Endothelial cell of umbilical vein (primary cell): ENCODE results near the gene POLR3B. TPM values are rescaled to one million over a fixed set of nuclear protein-coding genes. Genes with fewer than 3 reads are reported as not detected.

Experiments
- BruUV-seq: library from RNA; stranded (reverse); fragments of 400-500 nt; replicated peaks from 2 replicates; lab custom pipeline; 2021; lab: Mats Ljungman, UMichigan
- CTCF ChIA-PET: fragments of 300-600, 350-600 bp; sonication (Branson Sonifier 250); formaldehyde crosslinking; loops from one replicate; lab custom pipeline; 2021; ENCODE audit warnings: antibody characterized with exemption, inconsistent platforms; lab: Charles Lee
- POLR2A ChIA-PET: fragments of 300-600, 350-600 bp; sonication (Branson Sonifier 250); formaldehyde crosslinking; loops from one replicate; lab custom pipeline; 2021; ENCODE audit warnings: antibody characterized with exemption, inconsistent platforms; lab: Charles Lee
- DNase-seq: peaks from one replicate; pipeline ENCODE4 v3.0.0-alpha.2; 2011; ENCODE audit warnings: low read depth, low spot score
- FAIRE-seq: peaks from 2 replicates; lab custom pipeline; 2011; peaks lifted over from hg19 to GRCh38; lab: Jason Lieb, UNC
- H2AFZ ChIP-seq: 2 replicates; pipeline ENCODE4 v1.6.0; 2012; ENCODE audit warnings: low read depth, low read length, control low read depth, inconsistent platforms
- H3K27ac ChIP-seq: 2 replicates; pipeline ENCODE4 v1.5.1; 2011; ENCODE audit warnings: low read depth, mild to moderate bottlenecking, control low read depth, low read length, moderate library complexity; ENCODE audit not compliant: insufficient read depth
- H3K27me3 ChIP-seq, 2 experiments: 2 replicates each; pipeline versions ENCODE4 v1.6.0 to v1.6.1; 2011; ENCODE audit warnings: low read length in 2 of 2, mixed read lengths in 1 of 2; ENCODE audit not compliant: control insufficient read depth in 2 of 2, insufficient read depth in 2 of 2
- H3K36me3 ChIP-seq, 2 experiments: 2 replicates in 1 of 2; 3 replicates in 1 of 2; pipeline ENCODE4 v1.5.1; 2011; ENCODE audit warnings: low read length in 2 of 2, mild to moderate bottlenecking in 1 of 2, moderate library complexity in 1 of 2; ENCODE audit not compliant: control insufficient read depth in 2 of 2, insufficient read depth in 2 of 2; ENCODE audit errors: extremely low read depth in 1 of 2
- H3K4me1 ChIP-seq: 3 replicates; pipeline ENCODE4 v1.5.1; 2011; ENCODE audit warnings: mild to moderate bottlenecking, low read length; ENCODE audit not compliant: control insufficient read depth, insufficient read depth; ENCODE audit errors: extremely low read depth
- H3K4me2 ChIP-seq: 2 replicates; pipeline ENCODE4 v1.6.1; 2011; ENCODE audit warnings: low read length, control low read depth, mixed read lengths; ENCODE audit not compliant: insufficient read depth
- H3K4me3 ChIP-seq, 3 experiments: fragments of 200-600 bp in 1 of 3; sonication (generic), shearing (Covaris generic) in 1 of 3; replicated peaks in 1 of 3; 2 replicates each; pipeline ENCODE4 v1.5.1; 2011 to 2016; ENCODE audit warnings: control low read depth in 3 of 3, low read length in 3 of 3, mild to moderate bottlenecking in 2 of 3, inconsistent platforms in 1 of 3, low read depth in 1 of 3, moderate library complexity in 1 of 3; ENCODE audit not compliant: insufficient read depth in 1 of 3
- H3K79me2 ChIP-seq: 2 replicates; pipeline ENCODE4 v1.6.0; 2012; ENCODE audit warnings: low read length, inconsistent platforms; ENCODE audit not compliant: control insufficient read depth, insufficient read depth
- H3K9ac ChIP-seq: replicated peaks from 2 replicates; pipeline ENCODE3; 2011; ENCODE audit warnings: low read length, control low read depth; ENCODE audit not compliant: insufficient read depth; ENCODE audit errors: extremely low read depth
- H3K9me1 ChIP-seq: replicated peaks from 3 replicates; pipeline ENCODE4 v1.6.0; 2011; ENCODE audit warnings: mild to moderate bottlenecking, low read length; ENCODE audit not compliant: control insufficient read depth, insufficient read depth; ENCODE audit errors: extremely low read depth
- H3K9me3 ChIP-seq: replicated peaks from 2 replicates; pipeline ENCODE4 v1.5.1; 2012; ENCODE audit warnings: low read length, inconsistent platforms; ENCODE audit not compliant: control insufficient read depth, insufficient read depth
- H4K20me1 ChIP-seq: replicated peaks from 2 replicates; pipeline ENCODE3; 2011; ENCODE audit warnings: mild to moderate bottlenecking, low read length; ENCODE audit not compliant: control insufficient read depth, insufficient read depth; ENCODE audit errors: extremely low read depth
- CTCF ChIP-seq, 2 donors: IDR thresholded peaks; 1 replicate in 1 of 2; 2 replicates in 1 of 2; pipeline ENCODE4 v1.5.1; 2011; ENCODE audit warnings: low read length in 2 of 2, mild to moderate bottlenecking in 2 of 2, moderate library complexity in 2 of 2, control low read depth in 1 of 2, inconsistent platforms in 1 of 2, low read depth in 1 of 2; ENCODE audit not compliant: insufficient read depth in 1 of 2; ENCODE audit errors: extremely low read depth in 1 of 2
- EZH2 ChIP-seq: IDR thresholded peaks from 2 replicates; pipeline ENCODE4 v1.6.1; 2012; ENCODE audit warnings: borderline replicate concordance, low read depth, mild to moderate bottlenecking, moderate library complexity, low read length, inconsistent platforms; ENCODE audit not compliant: severe bottlenecking
- FOS ChIP-seq: IDR thresholded peaks from 2 replicates; pipeline ENCODE4 v1.6.1; 2011; ENCODE audit warnings: mild to moderate bottlenecking, low read length, moderate library complexity, borderline replicate concordance; ENCODE audit not compliant: insufficient read depth
- GATA2 ChIP-seq: IDR thresholded peaks from 2 replicates; pipeline ENCODE4 v1.7.0; 2011; ENCODE audit warnings: low read depth, mild to moderate bottlenecking, moderate library complexity, mixed read lengths, low read length; ENCODE audit not compliant: insufficient read length, insufficient read depth
- JUN ChIP-seq: IDR thresholded peaks from 2 replicates; pipeline ENCODE4 v1.6.1; 2011; ENCODE audit warnings: borderline replicate concordance, low read depth; ENCODE audit not compliant: insufficient read length, insufficient read depth
- MAX ChIP-seq: IDR thresholded peaks from 2 replicates; pipeline ENCODE4 v1.6.1; 2011; ENCODE audit not compliant: insufficient read depth, insufficient read length
- MYC ChIP-seq: IDR thresholded peaks from one replicate; pipeline ENCODE4 v1.6.1; 2011; ENCODE audit warnings: mild to moderate bottlenecking, low read depth, low read length
- POLR2A ChIP-seq: IDR thresholded peaks from 2 replicates; pipeline ENCODE4 v1.6.1; 2012; ENCODE audit warnings: low read depth, mild to moderate bottlenecking, control low read depth, low read length
- POLR2AphosphoS5 ChIP-seq: IDR thresholded peaks from 2 replicates; pipeline ENCODE4 v1.6.1; 2012; ENCODE audit warnings: low read depth, mild to moderate bottlenecking, control low read depth, low read length, moderate library complexity; ENCODE audit not compliant: insufficient read depth
- dilution Hi-C: fragments of 300-500 bp; cut with MboI; formaldehyde crosslinking; loops from one replicate; pipeline ENCODE4 v1.15.0; 2019; ENCODE audit warnings: low sequenced_read_pairs; ENCODE audit not compliant: extremely low pct_ligation_motif_present
- intact Hi-C: fragments of 100-400 bp; cut with micrococcal nuclease; formaldehyde crosslinking; loops from one replicate; pipeline ENCODE4 v1.10.0; 2022
- polyA plus RNA-seq, 4 experiments: library from polyadenylated mRNA; depleted of rRNA in 3 of 4; stranded (reverse) in 3 of 4; unstranded in 1 of 4; fragments of >200 nt; gene quantifications; 2 replicates each; pipeline versions ENCODE4 v1.2.1 to v1.2.3, GENCODE V29; 2011 to 2012; ENCODE audit warnings: missing spikeins in 1 of 4
- total RNA-seq: library from RNA; stranded (reverse); gene quantifications from 2 replicates; pipeline ENCODE4 v1.2.3, GENCODE V29; 2021

POLR3B gene
- total and polyA plus RNA-seq, 2 donors (not counting 3 experiments of a cell fraction or from before 2014, with no cell fraction given): 6.0 to 12.3 TPM

- Histone ChIP-seq H3K4me3 (no peak overlapping the region), H3K4me1 (no peaks in the 10 kb centered on the region), H3K36me3 (peaks cover 0 to 2% of the 10 kb centered on the region in 2 experiments), H3K79me2 (no peaks in the 10 kb centered on the region), H3K9me1 (no peaks in the 10 kb centered on the region), H2AFZ (no peak overlapping the region), H3K27ac (no peak overlapping the region), H3K9me3 (no peaks in the 10 kb centered on the region), H3K4me2 (no peak overlapping the region), H3K9ac (no peak overlapping the region), H3K27me3 (no peaks in the 10 kb centered on the region), H4K20me1 (no peaks in the 10 kb centered on the region)
- DNase-seq: no peak
- intact Hi-C loops: no loop called here
- dilution Hi-C loops: no loop called here
- peak; percentile 48 for FAIRE-seq
- BruUV-seq: no TSS peak
- ChIA-PET CTCF (interaction anchor here (0.8 to 4.0 kb wide), 6 partner anchors 9 to 541 kb away, joined by 3 to 21 read pairs (median 6); partner anchors contain the start of gene POLR3B), POLR2A (no interaction called here)
- TF ChIP-seq EZH2 (no peak), CTCF (IDR thresholded peaks at IDR 0.05; ENCODE audit: extremely low read depth in 1 of 2, insufficient read depth in 1 of 2, low read depth in 1 of 2, low read length in 2 of 2) (no peak), MYC (no peak), JUN (no peak), GATA2 (no peak), FOS (no peak), POLR2A (no peak), POLR2AphosphoS5 (no peak), MAX (no peak)
These were observed 21.2 kb downstream of the POLR3B start for GRCh38 chr12:106378788-106379187.
